A549 (cell line): Measurements from ENCODE around the gene RASSF3. TPM values are rescaled to one million over a fixed set of nuclear protein-coding genes. Genes with fewer than 3 reads are reported as not detected.

Source experiments
- ATAC-seq, 2 experiments: fragments of 200-7000 bp in 1 of 2; fragments of >200 bp in 1 of 2; cut with Nextera tagmentation in 1 of 2; cut with Tn5 transposase in 1 of 2; 3 replicates each; pipeline versions ENCODE4 v1.8.0 to v1.9.1; 2018 to 2020; ENCODE audit warnings: mild to moderate bottlenecking in 1 of 2, moderate library complexity in 1 of 2
- CTCF ChIA-PET: fragments of 300-600 bp; sonication (Branson Sonifier 250); formaldehyde crosslinking; extraction: SDS; loops from one replicate; lab custom pipeline; 2021; ENCODE audit warnings: antibody characterized with exemption, inconsistent platforms; lab: Yijun Ruan, JAX
- POLR2A ChIA-PET: fragments of 350-600 bp; formaldehyde crosslinking; extraction: SDS; loops from one replicate; lab custom pipeline; 2021; ENCODE audit warnings: antibody characterized with exemption, inconsistent platforms; lab: Yijun Ruan, JAX
- DNase-seq, 2 experiments: peaks; one replicate each; pipeline versions ENCODE4 v3.0.0 to v3.0.0-alpha.2; 2011 to 2016; ENCODE audit warnings: low read depth in 1 of 2, low spot score in 1 of 2
- FAIRE-seq: peaks from 2 replicates; lab custom pipeline; 2011; peaks lifted over from hg19 to GRCh38; lab: Jason Lieb, UNC
- H3K27ac ChIP-seq, 2 experiments: fragments of >200 bp; sonication (Bioruptor Twin); formaldehyde crosslinking; 3 replicates each; pipeline ENCODE4 v1.5.1; 2016 to 2017
- H3K4me1 ChIP-seq: fragments of >200 bp; sonication (Bioruptor Twin); formaldehyde crosslinking; 3 replicates; pipeline ENCODE4 v1.6.1; 2016
- H3K4me2 ChIP-seq: fragments of >200 bp; sonication (Bioruptor Twin); formaldehyde crosslinking; 3 replicates; pipeline ENCODE4 v1.6.1; 2016
- H3K4me3 ChIP-seq: fragments of >200 bp; sonication (Bioruptor Twin); formaldehyde crosslinking; 3 replicates; pipeline ENCODE4 v1.5.1; 2016
- H3K9me3 ChIP-seq: fragments of >200 bp; sonication (Bioruptor Twin); formaldehyde crosslinking; 3 replicates; pipeline ENCODE4 v1.6.1; 2016
- BCL3 ChIP-seq: fragments of >200 bp; sonication (Bioruptor Twin); formaldehyde crosslinking; IDR thresholded peaks from 3 replicates; pipeline ENCODE4 v1.6.1; 2016
- BHLHE40 ChIP-seq: IDR thresholded peaks from 2 replicates; pipeline ENCODE4 v1.6.1; 2012; ENCODE audit warnings: low read depth, low read length, inconsistent platforms
- CBX2 ChIP-seq: fragments of 200-600 bp; sonication (generic); IDR thresholded peaks from 2 replicates; pipeline ENCODE4 v1.6.1; 2016; ENCODE audit warnings: low read depth, mild to moderate bottlenecking, borderline replicate concordance
- CEBPB ChIP-seq, 2 experiments: fragments of >200 bp in 1 of 2; sonication (Bioruptor Twin) in 1 of 2; formaldehyde crosslinking in 1 of 2; IDR thresholded peaks; 2 replicates each; pipeline ENCODE4 v1.6.1; 2012 to 2016
- CHD4 ChIP-seq: fragments of 200-600 bp; sonication (generic); IDR thresholded peaks from 2 replicates; pipeline ENCODE4 v1.6.1; 2016; ENCODE audit warnings: antibody characterized with exemption, mild to moderate bottlenecking, borderline replicate concordance
- E2F6 ChIP-seq: IDR thresholded peaks from 2 replicates; pipeline ENCODE4 v1.6.1; 2012; ENCODE audit warnings: low read depth, borderline replicate concordance
- EHMT2 ChIP-seq: fragments of 200-600 bp; sonication (generic); IDR thresholded peaks from 2 replicates; pipeline ENCODE4 v1.6.1; 2016; ENCODE audit warnings: antibody characterized with exemption, low read depth, mild to moderate bottlenecking, moderate library complexity
- ELK1 ChIP-seq: fragments of 150-350 bp; IDR thresholded peaks from 2 replicates; pipeline ENCODE4 v1.6.1; 2014; ENCODE audit warnings: low read depth, mild to moderate bottlenecking, low read length
- EP300 ChIP-seq, 2 experiments: fragments of >200 bp; sonication (Bioruptor Twin); formaldehyde crosslinking; IDR thresholded peaks; 2 replicates in 1 of 2; 3 replicates in 1 of 2; pipeline ENCODE4 v1.6.1; 2016 to 2017
- FOSL2 ChIP-seq, 2 experiments: fragments of 450-650 bp in 1 of 2; fragments of >200 bp in 1 of 2; sonication (Bioruptor Twin) in 1 of 2; formaldehyde crosslinking; IDR thresholded peaks; 2 replicates each; pipeline versions ENCODE4 v1.5.0 to v1.6.1; 2016 to 2020; ENCODE audit warnings: mild to moderate bottlenecking in 1 of 2, moderate library complexity in 1 of 2
- FOXS1 ChIP-seq: fragments of 250-450 bp; sonication (Bioruptor Pico); IDR thresholded peaks from 2 replicates; pipeline ENCODE4 v1.5.0; 2020; ENCODE audit warnings: mild to moderate bottlenecking, moderate library complexity
- HDAC2 ChIP-seq: fragments of 200-600 bp; sonication (generic); IDR thresholded peaks from 2 replicates; pipeline ENCODE4 v1.6.1; 2016
- HES2 ChIP-seq: fragments of >200 bp; sonication (Bioruptor Twin); formaldehyde crosslinking; IDR thresholded peaks from 2 replicates; pipeline ENCODE4 v1.6.1; 2016
- HOXB13 ChIP-seq: fragments of 250-450 bp; sonication (Bioruptor Pico); IDR thresholded peaks from 2 replicates; pipeline ENCODE4 v1.5.0; 2020; ENCODE audit warnings: low read depth, mild to moderate bottlenecking, moderate library complexity
- MAX ChIP-seq: IDR thresholded peaks from 2 replicates; pipeline ENCODE4 v1.6.1; 2012
- MYC ChIP-seq: IDR thresholded peaks from 2 replicates; pipeline ENCODE4 v1.6.1; 2012; ENCODE audit warnings: mild to moderate bottlenecking, inconsistent platforms, low read length, improper control_type of control experiment, borderline replicate concordance
- PBX3 ChIP-seq: IDR thresholded peaks from 2 replicates; pipeline ENCODE4 v1.6.1; 2012
- RAD21 ChIP-seq, 2 experiments: fragments of >200 bp in 1 of 2; sonication (Bioruptor Twin) in 1 of 2; formaldehyde crosslinking in 1 of 2; IDR thresholded peaks in 1 of 2; conservative IDR thresholded peaks in 1 of 2; 2 replicates in 1 of 2; 3 replicates in 1 of 2; pipeline ENCODE4 v1.6.1; 2012 to 2018; ENCODE audit warnings: inconsistent platforms in 1 of 2
- RARB ChIP-seq: fragments of 250-450 bp; sonication (Bioruptor Pico); IDR thresholded peaks from 2 replicates; pipeline ENCODE4 v1.8.0; 2021; ENCODE audit warnings: mild to moderate bottlenecking, moderate library complexity
- REST ChIP-seq: fragments of 200-600 bp; sonication (generic); IDR thresholded peaks from 2 replicates; pipeline ENCODE4 v1.6.1; 2016; ENCODE audit warnings: antibody characterized with exemption, mild to moderate bottlenecking, moderate library complexity
- RFX5 ChIP-seq: fragments of 450-650 bp; IDR thresholded peaks from 2 replicates; pipeline ENCODE4 v1.7.1; 2014; ENCODE audit warnings: antibody characterized with exemption, mild to moderate bottlenecking, moderate library complexity
- TFCP2L1 ChIP-seq: fragments of 250-450 bp; sonication (Bioruptor Pico); IDR thresholded peaks from 2 replicates; pipeline ENCODE4 v1.5.0; 2021; ENCODE audit warnings: mild to moderate bottlenecking
- TP53 ChIP-seq: fragments of 250-450 bp; sonication (Bioruptor Pico); IDR thresholded peaks from 2 replicates; pipeline ENCODE4 v1.5.0; 2021; ENCODE audit warnings: mild to moderate bottlenecking, moderate library complexity
- WGBS: methylation state at CpG from one replicate; pipeline ENCODE4 v1.1.6; 2017; ENCODE audit errors: missing lambda C conversion rate; 5-methylcytosine and 5-hydroxymethylcytosine counted together
- polyA plus RNA-seq, 4 experiments: library from polyadenylated mRNA; depleted of rRNA in 3 of 4; stranded (reverse); fragments of >200 nt; fragmentation: RNase III in 1 of 4; extraction: RNeasy Plus Mini Kit Qiagen cat#74134 plus additional on column Dnase treatment in 1 of 4; gene quantifications; 2 replicates in 3 of 4; 3 replicates in 1 of 4; pipeline ENCODE4 v1.2.3, GENCODE V29; 2011 to 2017

The RASSF3 gene
- polyA plus RNA-seq, 2 of the 4 experiments (the other 2 are of a cell fraction): 19.7 to 35.4 TPM

GRCh38 chr12:64568298-64568697, 42.0 kb upstream of the RASSF3 start:
- 61% methylated on average over 6 of the region's 6 CpGs for WGBS
- TF ChIP-seq TP53 (no peak), RFX5 (no peak), HES2 (no peak), MAX (no peak), EP300 (IDR thresholded peaks at IDR 0.05) (no peak), RARB (CRISPR knock-in tag) (no peak), MYC (no peak), RAD21 (conservative IDR thresholded peaks at IDR 0.05 in 1 of 2, IDR thresholded peaks at IDR 0.05 in 1 of 2) (no peak), CBX2 (no peak), CEBPB (IDR thresholded peaks at IDR 0.05) (no peak), HOXB13 (CRISPR knock-in tag) (no peak), ELK1 (no peak), EHMT2 (no peak), FOSL2 (IDR thresholded peaks at IDR 0.05) (no peak), FOSL2 (CRISPR knock-in tag; IDR thresholded peaks at IDR 0.05) (no peak)
- TF ChIP-seq, all 56 proteins: peak for 0
- FAIRE-seq (no peak), ATAC-seq (no peak), DNase-seq (no peak)
- CTCF ChIA-PET: interaction anchor here (1.3 to 9.0 kb wide), 6 partner anchors 18 to 133 kb away, joined by 5 to 58 read pairs (median 9); no protein-coding TSS in a partner anchor
- H3K4me1 ChIP-seq: no peaks in the 10 kb centered on the region
- POLR2A ChIA-PET: no interaction called here
- no peak overlapping the region for H3K4me2 ChIP-seq
- H3K9me3 ChIP-seq: no peaks in the 10 kb centered on the region
- H3K4me3 ChIP-seq: no peak overlapping the region
- H3K27ac ChIP-seq: no peak overlapping the region

- CTCF ChIA-PET: interaction anchor here (0.6 to 9.0 kb wide), 7 partner anchors 9 to 127 kb away, joined by 4 to 58 read pairs (median 6); no protein-coding TSS in a partner anchor
- no peak overlapping the region for H3K27ac ChIP-seq
- no peak for FAIRE-seq
- POLR2A ChIA-PET: no interaction called here
- H3K4me1 ChIP-seq: no peaks in the 10 kb centered on the region
- DNase-seq: no peak
- no peak overlapping the region for H3K4me2 ChIP-seq
- WGBS: 57% methylated on average over 6 of the region's 6 CpGs
- ATAC-seq: no peak
- peaks cover 12% of the 10 kb centered on the region for H3K9me3 ChIP-seq
- no peak for TF ChIP-seq HDAC2
- TF ChIP-seq CHD4: no peak
- TF ChIP-seq HES2: no peak
- TF ChIP-seq PBX3: no peak
- no peak for TF ChIP-seq REST
- no peak for TF ChIP-seq BCL3
- TF ChIP-seq FOXS1: no peak
- TF ChIP-seq E2F6: no peak
- TF ChIP-seq BHLHE40: no peak
- no peak for TF ChIP-seq TFCP2L1 (CRISPR knock-in tag)
- no peak overlapping the region for H3K4me3 ChIP-seq
Observed at GRCh38 chr12:64569923-64570691, 40.2 kb upstream of the RASSF3 start.
